Activated CD8-positive, alpha-beta T cell treated with anti-CD3 and anti-CD28 coated beads for 36 hours (primary cell): ENCODE results near the gene NNT. TPM values are rescaled to one million over a fixed set of nuclear protein-coding genes. Genes with fewer than 3 reads are reported as not detected.

Experiments
- ATAC-seq: fragments of 200-7000 bp; cut with Tn5 transposase; one replicate; pipeline ENCODE4 v1.10.0; 2021; ENCODE audit warnings: mild to moderate bottlenecking, moderate library complexity
- CTCF ChIA-PET: fragments of 350-600 bp; sonication (Branson Sonifier 250); formaldehyde crosslinking; loops from one replicate; lab custom pipeline; 2021; ENCODE audit warnings: antibody characterized with exemption; lab: Charles Lee
- POLR2A ChIA-PET: fragments of 350-600 bp; sonication (Branson Sonifier 250); formaldehyde crosslinking; loops from one replicate; lab custom pipeline; 2021; ENCODE audit warnings: antibody characterized with exemption; lab: Charles Lee
- DNase-seq: peaks from one replicate; pipeline ENCODE4 v3.0.0-alpha.2; 2020
- H3K27ac Mint-ChIP-seq: one replicate; pipeline ENCODE4 v1.8.0; 2021; ENCODE audit warnings: mild to moderate bottlenecking, mixed read lengths
- H3K27me3 Mint-ChIP-seq: one replicate; pipeline ENCODE4 v1.8.0; 2021; ENCODE audit warnings: mixed read lengths
- H3K36me3 Mint-ChIP-seq: one replicate; pipeline ENCODE4 v1.8.0; 2021; ENCODE audit warnings: low read depth, mixed read lengths
- H3K4me1 Mint-ChIP-seq: one replicate; pipeline ENCODE4 v1.8.0; 2021; ENCODE audit warnings: low read depth, mixed read lengths
- H3K4me3 Mint-ChIP-seq: one replicate; pipeline ENCODE4 v1.8.0; 2021; ENCODE audit warnings: mild to moderate bottlenecking, moderate library complexity, mixed read lengths
- H3K9me3 Mint-ChIP-seq: one replicate; pipeline ENCODE4 v1.8.0; 2021; ENCODE audit warnings: mixed read lengths
- intact Hi-C: fragments of 100-400 bp; cut with micrococcal nuclease; formaldehyde crosslinking; loops from one replicate; pipeline ENCODE4 v1.10.0; 2022
- total RNA-seq, 2 experiments: library from RNA; stranded (reverse); gene quantifications; one replicate each; pipeline ENCODE4 v1.2.3, GENCODE V29; 2021
- TF ChIP-seq, protein P1 (sequence below): fragments of 200-600 bp; IDR thresholded peaks from one replicate; pipeline ENCODE4 v1.8.0; 2022; ENCODE audit warnings: antibody characterized with exemption, mild to moderate bottlenecking

The NNT gene
- total RNA-seq, 2 experiments from 2014 or later, result 72.0 to 78.4 TPM

DNA sequence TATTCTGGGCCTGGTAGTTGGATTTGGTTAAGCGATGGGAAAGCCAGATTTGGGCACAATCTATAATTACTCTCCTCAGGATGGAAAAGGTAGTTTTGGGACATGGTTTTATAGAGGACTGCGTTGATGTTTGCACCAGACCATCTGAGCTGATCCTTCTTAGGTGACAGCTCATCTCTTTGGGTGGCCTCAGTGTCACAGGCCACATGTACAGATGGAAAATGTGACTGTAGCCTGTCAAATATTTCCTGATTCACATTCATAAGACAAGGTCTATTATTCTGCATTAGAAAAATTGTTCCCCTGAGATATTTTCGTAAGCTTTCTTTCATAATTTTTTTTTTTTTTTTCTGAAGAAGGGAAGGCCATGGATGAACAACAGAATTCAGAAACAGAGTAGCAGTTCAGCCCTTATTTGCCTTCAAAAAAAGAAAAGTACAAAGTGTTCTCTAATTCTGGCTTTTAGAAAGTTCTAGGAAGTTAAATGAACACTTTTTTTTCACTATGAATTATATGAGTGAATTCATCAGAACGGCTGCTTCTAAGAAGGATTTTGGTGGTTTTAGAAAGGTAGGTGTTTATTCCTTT is 81.0 kb downstream of the NNT start:
- ATAC-seq (no peak), DNase-seq (peak; percentile 9)
- Mint-ChIP-seq H3K9me3 (peaks cover 3% of the 10 kb centered on the region), H3K36me3 (peaks cover 41% of the 10 kb centered on the region), H3K27me3 (no peaks in the 10 kb centered on the region), H3K27ac (no peak overlapping the region), H3K4me3 (no peak overlapping the region), H3K4me1 (peaks cover 13% of the 10 kb centered on the region)
- intact Hi-C loops, result no loop called here
- POLR2A ChIA-PET, result no interaction called here
- TF ChIP-seq, protein P1, sequence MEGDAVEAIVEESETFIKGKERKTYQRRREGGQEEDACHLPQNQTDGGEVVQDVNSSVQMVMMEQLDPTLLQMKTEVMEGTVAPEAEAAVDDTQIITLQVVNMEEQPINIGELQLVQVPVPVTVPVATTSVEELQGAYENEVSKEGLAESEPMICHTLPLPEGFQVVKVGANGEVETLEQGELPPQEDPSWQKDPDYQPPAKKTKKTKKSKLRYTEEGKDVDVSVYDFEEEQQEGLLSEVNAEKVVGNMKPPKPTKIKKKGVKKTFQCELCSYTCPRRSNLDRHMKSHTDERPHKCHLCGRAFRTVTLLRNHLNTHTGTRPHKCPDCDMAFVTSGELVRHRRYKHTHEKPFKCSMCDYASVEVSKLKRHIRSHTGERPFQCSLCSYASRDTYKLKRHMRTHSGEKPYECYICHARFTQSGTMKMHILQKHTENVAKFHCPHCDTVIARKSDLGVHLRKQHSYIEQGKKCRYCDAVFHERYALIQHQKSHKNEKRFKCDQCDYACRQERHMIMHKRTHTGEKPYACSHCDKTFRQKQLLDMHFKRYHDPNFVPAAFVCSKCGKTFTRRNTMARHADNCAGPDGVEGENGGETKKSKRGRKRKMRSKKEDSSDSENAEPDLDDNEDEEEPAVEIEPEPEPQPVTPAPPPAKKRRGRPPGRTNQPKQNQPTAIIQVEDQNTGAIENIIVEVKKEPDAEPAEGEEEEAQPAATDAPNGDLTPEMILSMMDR, result no peak
- CTCF ChIA-PET, result interaction anchor here (1.2 to 1.4 kb wide), 2 partner anchors 24 to 53 kb away, joined by 3 to 4 read pairs; no protein-coding TSS in a partner anchor

DNA sequence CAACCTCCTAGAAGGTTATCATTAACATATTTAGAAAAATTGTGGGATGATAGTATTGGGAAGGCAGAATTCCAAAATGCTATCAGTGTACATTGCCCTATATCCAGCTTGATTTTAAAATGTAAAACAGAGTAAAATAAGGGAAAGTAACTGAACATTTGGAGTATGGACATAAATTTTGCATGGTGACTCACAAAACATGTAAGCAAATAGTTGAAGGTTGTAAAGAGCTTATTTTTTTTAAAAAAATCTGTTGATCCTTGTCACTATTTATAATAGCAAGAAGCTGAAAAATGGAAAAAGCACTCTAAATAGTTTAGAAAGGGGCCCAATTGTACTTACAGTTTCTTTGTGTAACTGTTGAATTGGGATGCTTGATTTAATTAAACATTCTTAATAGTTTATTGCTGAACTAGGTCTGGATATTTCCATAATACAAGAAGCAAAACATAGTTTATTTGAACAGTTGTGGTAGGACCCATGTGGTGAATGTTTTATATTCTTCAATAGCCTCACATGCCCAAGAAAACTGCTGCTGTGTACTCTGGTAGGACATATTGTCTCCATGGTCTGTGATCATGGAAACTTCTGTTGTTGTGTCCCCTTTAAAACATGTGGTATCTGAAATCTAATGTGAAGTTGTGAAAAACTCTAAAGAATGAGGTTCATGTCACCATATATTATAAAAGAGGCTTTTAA is 82.4 kb downstream of the NNT start:
- peaks cover 13% of the 10 kb centered on the region for H3K4me1 Mint-ChIP-seq
- intact Hi-C loops, result no loop called here
- H3K4me3 Mint-ChIP-seq, result no peak overlapping the region
- no peaks in the 10 kb centered on the region for H3K27me3 Mint-ChIP-seq
- DNase-seq (no peak), ATAC-seq (no peak)
- CTCF ChIA-PET, result no interaction called here
- POLR2A ChIA-PET, result no interaction called here
- H3K36me3 Mint-ChIP-seq, result peaks cover 45% of the 10 kb centered on the region
- peaks cover 3% of the 10 kb centered on the region for H3K9me3 Mint-ChIP-seq
- TF ChIP-seq, protein P1, result no peak
- H3K27ac Mint-ChIP-seq, result no peak overlapping the region

DNA sequence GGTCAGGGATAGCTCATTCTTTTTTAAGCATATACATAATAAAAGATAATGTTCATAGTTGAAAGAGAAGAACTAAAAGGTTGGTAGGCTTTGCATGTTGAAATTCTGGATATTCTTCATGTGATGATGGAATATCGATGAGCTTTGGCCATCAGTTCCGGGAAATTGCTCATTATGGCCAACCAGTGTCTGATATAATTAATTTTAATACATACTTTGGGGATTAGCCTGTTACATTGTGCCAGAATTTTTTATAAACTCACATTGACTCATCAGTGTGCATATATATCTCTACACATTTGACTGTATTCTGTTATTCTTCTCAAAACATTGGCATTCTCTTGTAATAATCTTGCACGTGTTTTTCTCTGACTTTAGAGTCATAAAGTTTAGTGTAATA is 84.3 kb downstream of the NNT start:
- H3K36me3 Mint-ChIP-seq, result peaks cover 41% of the 10 kb centered on the region
- H3K4me1 Mint-ChIP-seq, result peaks cover 13% of the 10 kb centered on the region
- H3K9me3 Mint-ChIP-seq, result peaks cover 3% of the 10 kb centered on the region
- H3K27me3 Mint-ChIP-seq, result no peaks in the 10 kb centered on the region
- DNase-seq, result no peak
- intact Hi-C loops, result no loop called here
- TF ChIP-seq, protein P1, result no peak
- no peak overlapping the region for H3K27ac Mint-ChIP-seq
- ChIA-PET CTCF (no interaction called here), POLR2A (no interaction called here)
- ATAC-seq, result no peak
- no peak overlapping the region for H3K4me3 Mint-ChIP-seq

DNA sequence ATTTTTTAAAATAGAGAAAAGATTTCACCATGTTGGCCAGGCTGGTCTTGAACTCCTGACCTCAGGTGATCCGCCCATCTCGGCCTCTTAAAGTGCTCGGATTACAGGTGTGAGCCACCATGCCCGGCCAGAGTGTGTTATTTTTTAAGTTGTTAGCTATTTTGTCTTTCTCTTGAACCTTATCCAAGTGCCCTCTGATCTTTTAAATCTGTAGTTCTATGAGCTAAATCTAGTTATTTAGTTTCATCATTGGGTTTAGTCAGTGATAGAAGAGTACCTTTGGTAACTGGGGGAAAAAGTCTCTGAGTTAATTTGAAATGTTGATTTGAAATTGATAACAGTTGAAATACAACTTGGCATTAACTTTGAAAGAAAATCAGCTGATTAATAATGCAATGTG is 88.3 kb downstream of the NNT start:
- Mint-ChIP-seq H3K36me3 (peaks cover 62% of the 10 kb centered on the region), H3K4me3 (no peak overlapping the region), H3K27ac (no peak overlapping the region), H3K4me1 (peaks cover 6% of the 10 kb centered on the region), H3K9me3 (peaks cover 23% of the 10 kb centered on the region), H3K27me3 (no peaks in the 10 kb centered on the region)
- intact Hi-C loops, result no loop called here
- TF ChIP-seq, protein P1, result no peak
- ChIA-PET CTCF (no interaction called here), POLR2A (interaction anchor here (0.6 kb wide), 1 partner anchor 9 kb away, joined by 3 read pairs; no protein-coding TSS in a partner anchor)
- DNase-seq (no peak), ATAC-seq (no peak)

DNA sequence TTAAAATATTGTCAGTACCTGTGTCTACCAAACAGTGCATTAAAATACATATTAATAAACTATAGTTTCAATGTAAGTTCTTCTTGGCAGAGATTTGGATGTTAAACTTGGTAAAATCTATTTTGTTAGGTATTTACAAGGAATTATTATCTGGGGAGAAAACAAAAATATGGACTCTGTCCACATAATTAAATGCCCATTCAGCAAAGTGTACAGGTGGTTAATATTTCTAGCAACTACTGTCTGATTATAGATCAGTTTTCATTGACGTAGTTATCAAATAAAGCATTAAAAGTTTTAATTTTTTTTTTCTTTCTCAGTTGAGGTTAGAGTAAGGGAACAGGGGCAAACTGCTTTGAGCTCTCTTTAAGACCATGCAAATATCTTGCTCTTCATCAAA is 88.9 kb downstream of the NNT start:
- Mint-ChIP-seq H3K4me1 (peaks cover 6% of the 10 kb centered on the region), H3K27ac (no peak overlapping the region), H3K9me3 (peaks cover 23% of the 10 kb centered on the region), H3K27me3 (no peaks in the 10 kb centered on the region), H3K4me3 (no peak overlapping the region), H3K36me3 (peaks cover 64% of the 10 kb centered on the region)
- no peak for DNase-seq
- POLR2A ChIA-PET, result no interaction called here
- CTCF ChIA-PET, result no interaction called here
- intact Hi-C loops, result no loop called here
- no peak for ATAC-seq
- TF ChIP-seq, protein P1, result no peak
